ENCODE results near the gene AKIP1. TPM values are rescaled to one million over a fixed set of nuclear protein-coding genes. Genes with fewer than 3 reads are reported as not detected.
A peak's percentile ranks its signal among the peaks of the same experiment; 100 is the strongest.

The AKIP1 gene
- total RNA-seq, 1 experiment from 2014 or later, result 26.0 TPM

DNA sequence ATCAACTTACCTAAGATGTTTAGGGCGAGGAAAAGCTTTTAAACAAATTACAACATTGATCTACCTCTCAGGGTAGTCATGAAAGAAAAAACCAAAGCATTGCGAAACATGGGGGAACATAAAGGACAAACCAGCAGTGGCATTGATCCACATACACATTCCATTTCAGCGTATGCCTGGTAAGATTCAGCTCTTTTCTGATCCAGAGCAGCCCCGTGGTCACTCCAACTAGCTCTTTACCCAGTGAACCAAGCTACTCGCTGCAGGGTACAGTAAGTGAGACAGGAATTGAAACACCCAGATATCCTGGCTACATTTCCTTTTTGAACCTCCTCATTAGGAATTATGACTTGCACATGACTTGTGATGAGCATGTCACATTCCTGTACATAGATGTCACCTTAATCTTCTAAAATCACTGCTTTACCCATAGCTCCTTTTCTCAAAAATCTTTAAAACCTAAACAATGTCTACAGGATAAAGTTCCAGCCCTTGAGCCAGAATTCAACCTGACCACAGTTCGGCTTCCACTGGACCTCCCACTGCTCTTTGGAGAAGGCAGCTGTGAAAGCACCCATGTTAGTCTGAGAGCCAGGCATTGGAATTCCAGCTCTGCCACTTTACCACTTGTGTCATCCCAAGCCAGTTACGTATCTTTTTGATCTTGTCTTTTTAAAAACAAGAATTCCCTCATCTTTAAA lies 42.9 kb upstream of the AKIP1 start:
- ChIA-PET POLR2A (interaction anchor here (0.8 kb wide), 1 partner anchor 65 kb away, joined by 3 read pairs; no protein-coding TSS in a partner anchor), CTCF (interaction anchor here (0.9 to 1.3 kb wide), 2 partner anchors 58 to 91 kb away, joined by 3 to 5 read pairs; a partner anchor contains a TSS)
- DNase-seq (ENCODE audit: low spot score) (no peak), ATAC-seq (no peak)
- no peak for TF ChIP-seq ZNF232 (CRISPR knock-in tag; IDR thresholded peaks at IDR 0.05)
- TF ChIP-seq, protein P1, sequence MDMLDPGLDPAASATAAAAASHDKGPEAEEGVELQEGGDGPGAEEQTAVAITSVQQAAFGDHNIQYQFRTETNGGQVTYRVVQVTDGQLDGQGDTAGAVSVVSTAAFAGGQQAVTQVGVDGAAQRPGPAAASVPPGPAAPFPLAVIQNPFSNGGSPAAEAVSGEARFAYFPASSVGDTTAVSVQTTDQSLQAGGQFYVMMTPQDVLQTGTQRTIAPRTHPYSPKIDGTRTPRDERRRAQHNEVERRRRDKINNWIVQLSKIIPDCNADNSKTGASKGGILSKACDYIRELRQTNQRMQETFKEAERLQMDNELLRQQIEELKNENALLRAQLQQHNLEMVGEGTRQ (CRISPR knock-in tag; IDR thresholded peaks at IDR 0.05), result no peak
- TF ChIP-seq, protein P2, sequence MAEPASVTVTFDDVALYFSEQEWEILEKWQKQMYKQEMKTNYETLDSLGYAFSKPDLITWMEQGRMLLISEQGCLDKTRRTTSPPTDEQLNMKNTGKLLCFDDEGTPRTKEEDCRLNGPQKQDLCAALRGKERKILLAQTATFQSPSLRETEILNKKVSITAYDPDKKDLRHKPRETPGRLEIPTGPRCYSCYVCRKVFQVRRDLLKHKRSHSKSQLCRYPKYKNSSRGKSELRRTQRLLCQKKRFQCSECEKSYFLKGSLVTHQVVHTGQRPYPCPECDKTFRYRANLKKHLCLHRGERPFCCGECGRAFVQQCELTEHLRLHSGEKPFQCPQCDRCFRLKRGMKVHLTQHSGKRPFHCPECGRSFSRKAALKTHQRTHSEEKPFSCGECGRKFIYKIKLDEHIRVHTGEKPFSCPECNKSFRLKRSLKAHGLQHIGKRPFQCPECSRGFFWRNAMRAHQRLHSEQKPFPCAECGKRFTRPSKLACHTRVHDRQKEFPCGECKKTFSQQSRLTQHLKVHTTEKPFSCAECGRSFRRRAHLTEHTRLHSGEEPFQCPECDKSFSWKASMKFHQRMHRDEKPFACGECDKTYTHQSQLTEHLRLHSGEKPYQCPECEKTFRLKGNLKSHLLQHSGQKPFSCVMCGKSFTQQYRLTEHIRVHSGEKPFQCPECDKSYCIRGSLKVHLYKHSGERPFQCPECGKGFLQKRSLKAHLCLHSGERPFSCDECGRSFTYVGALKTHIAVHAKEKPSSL (CRISPR knock-in tag; conservative IDR thresholded peaks at IDR 0.05), result no peak
- no peak for TF ChIP-seq MAX (CRISPR knock-in tag; IDR thresholded peaks at IDR 0.05)
- no peak for TF ChIP-seq ZNF423 (CRISPR knock-in tag; IDR thresholded peaks at IDR 0.05)
- TF ChIP-seq ZNF121 (CRISPR knock-in tag; IDR thresholded peaks at IDR 0.05), result no peak
- no peak for TF ChIP-seq NR2C2 (CRISPR knock-in tag; IDR thresholded peaks at IDR 0.05)
- no peak for TF ChIP-seq ELF4 (CRISPR knock-in tag; IDR thresholded peaks at IDR 0.05; ENCODE audit: low read depth)
- no peak for TF ChIP-seq NFATC4 (CRISPR knock-in tag; IDR thresholded peaks at IDR 0.05)
- no peak for TF ChIP-seq RELA (CRISPR knock-in tag; IDR thresholded peaks at IDR 0.05; ENCODE audit: borderline replicate concordance)
- TF ChIP-seq, protein P3, sequence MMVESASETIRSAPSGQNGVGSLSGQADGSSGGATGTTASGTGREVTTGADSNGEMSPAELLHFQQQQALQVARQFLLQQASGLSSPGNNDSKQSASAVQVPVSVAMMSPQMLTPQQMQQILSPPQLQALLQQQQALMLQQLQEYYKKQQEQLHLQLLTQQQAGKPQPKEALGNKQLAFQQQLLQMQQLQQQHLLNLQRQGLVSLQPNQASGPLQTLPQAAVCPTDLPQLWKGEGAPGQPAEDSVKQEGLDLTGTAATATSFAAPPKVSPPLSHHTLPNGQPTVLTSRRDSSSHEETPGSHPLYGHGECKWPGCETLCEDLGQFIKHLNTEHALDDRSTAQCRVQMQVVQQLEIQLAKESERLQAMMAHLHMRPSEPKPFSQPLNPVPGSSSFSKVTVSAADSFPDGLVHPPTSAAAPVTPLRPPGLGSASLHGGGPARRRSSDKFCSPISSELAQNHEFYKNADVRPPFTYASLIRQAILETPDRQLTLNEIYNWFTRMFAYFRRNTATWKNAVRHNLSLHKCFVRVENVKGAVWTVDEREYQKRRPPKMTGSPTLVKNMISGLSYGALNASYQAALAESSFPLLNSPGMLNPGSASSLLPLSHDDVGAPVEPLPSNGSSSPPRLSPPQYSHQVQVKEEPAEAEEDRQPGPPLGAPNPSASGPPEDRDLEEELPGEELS (CRISPR knock-in tag; IDR thresholded peaks at IDR 0.05), result no peak
- no peak for TF ChIP-seq FOXP1 (CRISPR knock-in tag; IDR thresholded peaks at IDR 0.05; ENCODE audit: borderline replicate concordance)
- no peak for TF ChIP-seq PRRX2 (CRISPR knock-in tag; IDR thresholded peaks at IDR 0.05)
- no peak for TF ChIP-seq MXD4 (CRISPR knock-in tag; IDR thresholded peaks at IDR 0.05; ENCODE audit: borderline replicate concordance)
- TF ChIP-seq ATF1 (CRISPR knock-in tag; IDR thresholded peaks at IDR 0.05), result no peak
- no peaks in the 10 kb centered on the region for H3K9me3 Mint-ChIP-seq
- H3K4me1 Mint-ChIP-seq, result peaks cover 30% of the 10 kb centered on the region
- H3K27me3 Mint-ChIP-seq (ENCODE audit: low read depth), result no peaks in the 10 kb centered on the region
- H3K27ac Mint-ChIP-seq, result no peak overlapping the region
- H3K36me3 Mint-ChIP-seq, result no peaks in the 10 kb centered on the region
- H3K4me3 Mint-ChIP-seq, result no peak overlapping the region

DNA sequence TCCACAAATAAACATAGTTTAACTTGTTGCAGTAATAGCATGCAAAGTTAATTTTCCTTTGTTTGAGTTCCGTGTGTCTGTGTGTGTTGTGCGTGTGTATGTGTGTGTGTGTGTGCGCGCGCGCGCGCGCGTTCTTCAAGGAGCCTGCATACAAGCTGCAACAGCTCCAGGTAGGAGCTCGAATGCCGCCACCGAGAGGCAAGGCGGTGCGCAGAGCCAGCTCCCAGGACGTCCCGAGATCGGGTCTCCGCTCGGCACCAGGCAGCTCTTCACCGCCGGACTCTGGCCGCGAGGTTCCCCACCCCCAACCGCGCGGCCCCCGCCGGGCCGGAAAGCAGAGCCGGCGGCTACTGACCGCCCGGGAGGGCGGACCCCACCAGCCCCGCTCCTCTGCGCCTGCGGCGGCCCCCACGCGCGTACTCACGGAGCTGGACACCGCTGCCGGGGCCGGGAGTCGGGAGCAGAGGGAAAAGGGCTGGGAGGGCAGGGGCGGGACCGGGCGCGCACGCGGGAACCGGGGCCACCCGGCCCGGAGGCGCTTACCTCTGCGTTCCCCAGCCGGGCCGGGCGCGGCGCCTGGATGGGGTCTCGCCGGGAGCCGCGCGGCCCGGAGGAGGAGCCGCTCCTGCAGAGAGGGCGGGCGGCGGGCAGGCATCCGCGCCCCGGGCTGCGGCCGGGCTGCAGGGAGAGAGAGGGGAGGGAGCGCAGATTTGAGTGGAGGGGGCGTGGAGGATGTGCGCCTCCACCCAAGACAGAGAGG lies 40.4 kb upstream of the AKIP1 start:
- peaks cover 11% of the 10 kb centered on the region for H3K4me1 Mint-ChIP-seq
- ATAC-seq, result peak; percentile 85
- no peaks in the 10 kb centered on the region for H3K27me3 Mint-ChIP-seq (ENCODE audit: low read depth)
- H3K27ac Mint-ChIP-seq, result 0 out of 2 replicates have a peak overlapping the region, but pooled peaks have one; percentile 19
- H3K9me3 Mint-ChIP-seq, result no peaks in the 10 kb centered on the region
- no peaks in the 10 kb centered on the region for H3K36me3 Mint-ChIP-seq
- CTCF ChIA-PET, result interaction anchor here (0.6 to 2.3 kb wide), 12 partner anchors 15 to 698 kb away, joined by 3 to 14 read pairs (median 4); a partner anchor contains a TSS
- peak overlapping the region; percentile 79 for H3K4me3 Mint-ChIP-seq
- POLR2A ChIA-PET, result interaction anchor here (0.9 to 1.9 kb wide), 6 partner anchors 30 to 182 kb away, joined by 3 to 9 read pairs (median 6); partner anchors contain the start of gene AKIP1
- peak; percentile 75 for DNase-seq (ENCODE audit: low spot score)
- TF ChIP-seq FOXK1 (CRISPR knock-in tag; IDR thresholded peaks at IDR 0.05) (0 out of 2 replicates have a peak, but pooled peaks have one; percentile 20), GTF2I (CRISPR knock-in tag; conservative IDR thresholded peaks at IDR 0.05) (no peak), KAT7 (CRISPR knock-in tag; IDR thresholded peaks at IDR 0.05; ENCODE audit: borderline replicate concordance) (0 out of 2 replicates have a peak, but pooled peaks have one; percentile 25), ZNF219 (CRISPR knock-in tag; IDR thresholded peaks at IDR 0.05; ENCODE audit: borderline replicate concordance) (0 out of 2 replicates have a peak, but pooled peaks have one; percentile 16), TEAD1 (CRISPR knock-in tag; IDR thresholded peaks at IDR 0.05) (0 out of 2 replicates have a peak, but pooled peaks have one; percentile 25), ELF4 (CRISPR knock-in tag; IDR thresholded peaks at IDR 0.05; ENCODE audit: low read depth) (no peak; the same call in 1 of the 2 replicates), MAX (CRISPR knock-in tag; IDR thresholded peaks at IDR 0.05) (peak; percentile 52; the same call in 1 of the 2 replicates)
- TF ChIP-seq, protein P4, sequence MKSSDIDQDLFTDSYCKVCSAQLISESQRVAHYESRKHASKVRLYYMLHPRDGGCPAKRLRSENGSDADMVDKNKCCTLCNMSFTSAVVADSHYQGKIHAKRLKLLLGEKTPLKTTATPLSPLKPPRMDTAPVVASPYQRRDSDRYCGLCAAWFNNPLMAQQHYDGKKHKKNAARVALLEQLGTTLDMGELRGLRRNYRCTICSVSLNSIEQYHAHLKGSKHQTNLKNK (CRISPR knock-in tag; IDR thresholded peaks at IDR 0.05), result no peak
- TF ChIP-seq, protein P2 (CRISPR knock-in tag; conservative IDR thresholded peaks at IDR 0.05), result no peak
- TF ChIP-seq, protein P5, sequence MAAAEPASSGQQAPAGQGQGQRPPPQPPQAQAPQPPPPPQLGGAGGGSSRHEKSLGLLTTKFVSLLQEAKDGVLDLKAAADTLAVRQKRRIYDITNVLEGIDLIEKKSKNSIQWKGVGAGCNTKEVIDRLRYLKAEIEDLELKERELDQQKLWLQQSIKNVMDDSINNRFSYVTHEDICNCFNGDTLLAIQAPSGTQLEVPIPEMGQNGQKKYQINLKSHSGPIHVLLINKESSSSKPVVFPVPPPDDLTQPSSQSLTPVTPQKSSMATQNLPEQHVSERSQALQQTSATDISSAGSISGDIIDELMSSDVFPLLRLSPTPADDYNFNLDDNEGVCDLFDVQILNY (CRISPR knock-in tag; IDR thresholded peaks at IDR 0.05), result peak; percentile 75; the same call in 1 of the 2 replicates
